SK-N-SH treated with all-trans-retinoic acid at 6 μM for 48 hours (cell line): ENCODE measurements around the gene NLE1.
"Not testable (repeated sequence)": the region's sequence is repeated elsewhere in the genome, so short reads cannot be mapped to it uniquely, and the experiment has no call there.

Experiments
- ATAC-seq: fragments of 200-7000 bp; cut with Tn5 transposase; 3 replicates; pipeline ENCODE4 v1.9.1; 2020; ENCODE audit warnings: mild to moderate bottlenecking, moderate library complexity
- BACH2 ChIP-seq: fragments of 250-450 bp; sonication (Bioruptor Pico); IDR thresholded peaks from 2 replicates; pipeline ENCODE4 v1.9.0; 2021; ENCODE audit warnings: mild to moderate bottlenecking, borderline replicate concordance
- CREB5 ChIP-seq: fragments of 250-450 bp; sonication (Bioruptor Pico); IDR thresholded peaks from 2 replicates; pipeline ENCODE4 v1.5.1; 2020; ENCODE audit warnings: low read depth, mild to moderate bottlenecking, moderate library complexity
- CSDC2 ChIP-seq: fragments of 250-450 bp; sonication (Bioruptor Pico); IDR thresholded peaks from 2 replicates; pipeline ENCODE4 v1.5.0; 2020; ENCODE audit warnings: mild to moderate bottlenecking, moderate library complexity
- CSRNP3 ChIP-seq: fragments of 250-450 bp; sonication (Bioruptor Pico); IDR thresholded peaks from 2 replicates; pipeline ENCODE4 v1.5.1; 2021; ENCODE audit warnings: mild to moderate bottlenecking, moderate library complexity
- GLIS3 ChIP-seq: fragments of 250-450 bp; sonication (Bioruptor Pico); IDR thresholded peaks from 2 replicates; pipeline ENCODE4 v1.5.0; 2020; ENCODE audit warnings: mild to moderate bottlenecking, moderate library complexity
- OSR1 ChIP-seq: fragments of 250-450 bp; sonication (Bioruptor Pico); IDR thresholded peaks from 2 replicates; pipeline ENCODE4 v1.8.0; 2022; ENCODE audit warnings: moderate library complexity, mild to moderate bottlenecking, inconsistent platforms
- PATZ1 ChIP-seq: fragments of 250-450 bp; sonication (Bioruptor Pico); IDR thresholded peaks from 2 replicates; pipeline ENCODE4 v1.8.0; 2020; ENCODE audit warnings: mild to moderate bottlenecking, moderate library complexity, borderline replicate concordance
- POU6F1 ChIP-seq: fragments of 250-450 bp; sonication (Bioruptor Pico); IDR thresholded peaks from 2 replicates; pipeline ENCODE4 v1.8.0; 2021; ENCODE audit warnings: low read depth, mild to moderate bottlenecking, moderate library complexity, borderline replicate concordance
- PPARA ChIP-seq: fragments of 250-450 bp; sonication (Bioruptor Pico); IDR thresholded peaks from 2 replicates; pipeline ENCODE4 v1.5.0; 2020; ENCODE audit warnings: mild to moderate bottlenecking, borderline replicate concordance
- RARB ChIP-seq: fragments of 250-450 bp; sonication (Bioruptor Pico); IDR thresholded peaks from 2 replicates; pipeline ENCODE4 v1.8.0; 2021; ENCODE audit warnings: mild to moderate bottlenecking, moderate library complexity
- SNAI2 ChIP-seq: fragments of 250-450 bp; sonication (Bioruptor Pico); IDR thresholded peaks from 2 replicates; pipeline ENCODE4 v1.5.0; 2020; ENCODE audit warnings: mild to moderate bottlenecking, moderate library complexity
- TOX ChIP-seq: fragments of 250-450 bp; sonication (Bioruptor Pico); IDR thresholded peaks from 2 replicates; pipeline ENCODE4 v1.8.0; 2021; ENCODE audit warnings: mild to moderate bottlenecking, moderate library complexity, borderline replicate concordance
- TSHZ2 ChIP-seq: fragments of 250-450 bp; sonication (Bioruptor Pico); IDR thresholded peaks from 2 replicates; pipeline ENCODE4 v1.5.0; 2020; ENCODE audit warnings: mild to moderate bottlenecking, moderate library complexity
- ZFP30 ChIP-seq: fragments of 450-650 bp; formaldehyde crosslinking; IDR thresholded peaks from 2 replicates; pipeline ENCODE4 v1.5.0; 2022; ENCODE audit warnings: mild to moderate bottlenecking, moderate library complexity
- ZNF565 ChIP-seq: fragments of 450-650 bp; formaldehyde crosslinking; conservative IDR thresholded peaks from 2 replicates; pipeline ENCODE4 v1.5.0; 2020; ENCODE audit warnings: low read depth, mild to moderate bottlenecking, moderate library complexity
- ZNF70 ChIP-seq: fragments of 450-650 bp; formaldehyde crosslinking; IDR thresholded peaks from 2 replicates; pipeline ENCODE4 v1.5.0; 2020; ENCODE audit warnings: mild to moderate bottlenecking, moderate library complexity
- ZNF8 ChIP-seq: fragments of 450-650 bp; formaldehyde crosslinking; IDR thresholded peaks from 2 replicates; pipeline ENCODE4 v1.5.0; 2020; ENCODE audit warnings: mild to moderate bottlenecking, moderate library complexity

NLE1 gene

GRCh38 chr17:35185849-35186248 is 43.7 kb upstream of the NLE1 start (continued):
- TF ChIP-seq PATZ1 (CRISPR knock-in tag): no peak
- TF ChIP-seq GLIS3 (CRISPR knock-in tag): no peak
- no peak for TF ChIP-seq OSR1 (CRISPR knock-in tag)
- TF ChIP-seq ZFP30 (CRISPR knock-in tag): no peak
- no peak for TF ChIP-seq PPARA (CRISPR knock-in tag)

GRCh38 chr17:35184274-35184673 is 42.2 kb upstream of the NLE1 start:
- no peak for ATAC-seq
- TF ChIP-seq GLIS3 (CRISPR knock-in tag) (no peak), SNAI2 (CRISPR knock-in tag) (no peak), ZFP30 (CRISPR knock-in tag) (no peak), ZNF70 (no peak), ZNF565 (CRISPR knock-in tag) (no peak), CSRNP3 (CRISPR knock-in tag) (no peak), ZNF8 (CRISPR knock-in tag) (no peak), TOX (CRISPR knock-in tag) (no peak), CSDC2 (no peak), POU6F1 (CRISPR knock-in tag) (no peak), TSHZ2 (no peak), BACH2 (CRISPR knock-in tag) (no peak), CREB5 (no peak), PPARA (CRISPR knock-in tag) (no peak), RARB (CRISPR knock-in tag) (no peak), PATZ1 (CRISPR knock-in tag) (no peak)

GRCh38 chr17:35183332-35183731 is 41.2 kb upstream of the NLE1 start:
- TF ChIP-seq ZNF8 (CRISPR knock-in tag) (no peak), SNAI2 (CRISPR knock-in tag) (no peak), TSHZ2 (no peak), OSR1 (CRISPR knock-in tag) (no peak), ZNF565 (CRISPR knock-in tag) (no peak), CREB5 (no peak), GLIS3 (CRISPR knock-in tag) (no peak), ZFP30 (CRISPR knock-in tag) (no peak)
- TF ChIP-seq, all 23 proteins: peak for 0

GRCh38 chr17:35179379-35179778 is 37.3 kb upstream of the NLE1 start:
- not testable (repeated sequence) for ATAC-seq

More at GRCh38 chr17:35183332-35183731, 41.2 kb upstream of the NLE1 start:
- ATAC-seq: no peak
